ENCODE results near the gene TRIM34. TPM values are rescaled to one million over a fixed set of nuclear protein-coding genes. Genes with fewer than 3 reads are reported as not detected.

The TRIM34 gene
- total and polyA plus RNA-seq, 10 of the 15 experiments (the other 5 are each of a cell fraction or from before 2014, with no cell fraction given), result 16.7 to 51.4 (median 21.5) TPM

GRCh38 chr11:5671831-5672230, 47.0 kb downstream of the TRIM34 start:
- CTCF ChIA-PET, result interaction anchor here (0.7 kb wide), 2 partner anchors 40 to 54 kb away, joined by 3 to 4 read pairs; no protein-coding TSS in a partner anchor
- RAD21 ChIA-PET (ENCODE audit: unreplicated experiment), result interaction anchor here (1.2 kb wide), 1 partner anchor 44 kb away, joined by 3 read pairs; no protein-coding TSS in a partner anchor
- no peak overlapping the region for H3K27ac ChIP-seq (ENCODE audit: control insufficient read depth, insufficient read depth)
- TF ChIP-seq BMI1 (IDR thresholded peaks at IDR 0.05; ENCODE audit: borderline replicate concordance), result no peak
- TF ChIP-seq KAT2A (conservative IDR thresholded peaks at IDR 0.05; ENCODE audit: control insufficient read depth, low read depth, low read length), result no peak
- no peak for TF ChIP-seq SUZ12 (IDR thresholded peaks at IDR 0.05; ENCODE audit: unreplicated experiment)
- TF ChIP-seq MXI1 (IDR thresholded peaks at IDR 0.05; ENCODE audit: low read depth, low read length), result no peak
- no peak for TF ChIP-seq BRCA1 (IDR thresholded peaks at IDR 0.05; ENCODE audit: low read depth, low read length)
- no peak for TF ChIP-seq BACH1 (IDR thresholded peaks at IDR 0.05; ENCODE audit: borderline replicate concordance)
- no peak for TF ChIP-seq HDAC6 (IDR thresholded peaks at IDR 0.05; ENCODE audit: unreplicated experiment)
- no peak for TF ChIP-seq CREM (IDR thresholded peaks at IDR 0.05; ENCODE audit: low read depth)
- TF ChIP-seq CEBPZ (IDR thresholded peaks at IDR 0.05; ENCODE audit: low read depth, low read length), result no peak
- no peak for TF ChIP-seq MEF2B (IDR thresholded peaks at IDR 0.05; ENCODE audit: partially characterized antibody, poor library complexity, severe bottlenecking)
- no peak for TF ChIP-seq ZNF687 (IDR thresholded peaks at IDR 0.05)
- TF ChIP-seq SMARCA5 (IDR thresholded peaks at IDR 0.05), result no peak
- H3K4me2 ChIP-seq (ENCODE audit: control insufficient read depth, insufficient read depth), result no peak overlapping the region
- FAIRE-seq (no peak), ATAC-seq (no peak), DNase-seq (ENCODE audit: low read depth, low spot score) (no peak)
- no peaks in the 10 kb centered on the region for H3K27me3 ChIP-seq (replicated peaks in 1 of 2; ENCODE audit: control insufficient read depth in 2 of 2, insufficient read depth in 2 of 2, low read length in 1 of 2)
- SMC1A ChIA-PET (ENCODE audit: uncharacterized antibody, unreplicated experiment), result no interaction called here
- no peak overlapping the region for H2AFZ ChIP-seq (ENCODE audit: control insufficient read depth, low read depth, low read length)
- no TSS peak for BruUV-seq (replicated peaks)
- in situ Hi-C loops (cut with MboI), result no loop called here
- H3K4me1 ChIP-seq (ENCODE audit: control insufficient read depth, insufficient read depth, low read length), result no peaks in the 10 kb centered on the region
- H3K9ac ChIP-seq (ENCODE audit: control insufficient read depth, insufficient read depth, low read length), result no peak overlapping the region
- no peak overlapping the region for H3K4me3 ChIP-seq
- H3K36me3 ChIP-seq (ENCODE audit: control insufficient read depth in 2 of 2, insufficient read depth in 2 of 2, low read length in 1 of 2), result peaks cover 0 to 19% of the 10 kb centered on the region in 2 experiments; a peak in 2 of 4 replicates
- POLR2A ChIA-PET, result no interaction called here
- peaks cover 3% of the 10 kb centered on the region; the same call in 1 of the 3 replicates for H3K9me3 ChIP-seq (replicated peaks; ENCODE audit: control insufficient read depth, insufficient read depth, low read length)
- intact Hi-C loops (cut with micrococcal nuclease; ENCODE audit: unreplicated experiment), result no loop called here
- no peaks in the 10 kb centered on the region for H4K20me1 ChIP-seq (ENCODE audit: control insufficient read depth, insufficient read depth)
- H3K79me2 ChIP-seq (ENCODE audit: control insufficient read depth, insufficient read depth, low read length), result peaks cover 3% of the 10 kb centered on the region
